HCT116 (cell line): ENCODE data around the gene CFAP410. TPM values are rescaled to one million over a fixed set of nuclear protein-coding genes. Genes with fewer than 3 reads are reported as not detected.
A peak's percentile ranks its signal among the peaks of the same experiment; 100 is the strongest.

ENCODE experiments used
- ATAC-seq: fragments of 200-7000 bp; cut with Tn5 transposase; 2 replicates; pipeline ENCODE4 v1.9.1; 2020; ENCODE audit warnings: mild to moderate bottlenecking, moderate library complexity
- BruUV-seq: library from RNA; stranded (reverse); fragments of 400-500 nt; replicated peaks from 2 replicates; lab custom pipeline; 2021; lab: Mats Ljungman, UMichigan
- CTCF ChIA-PET: fragments of 300-600 bp; sonication (Branson Sonifier 250); formaldehyde crosslinking; loops from one replicate; lab custom pipeline; 2021; ENCODE audit warnings: antibody characterized with exemption; lab: Charles Lee
- POLR2A ChIA-PET: fragments of 300-600, 350-600 bp; sonication (Branson Sonifier 250); formaldehyde crosslinking; loops from one replicate; lab custom pipeline; 2021; ENCODE audit warnings: antibody characterized with exemption; lab: Charles Lee
- RAD21 ChIA-PET, 2 experiments: fragments of 300-600 bp; sonication (Branson Sonifier 250); formaldehyde crosslinking; loops; one replicate each; lab custom pipeline; 2023; ENCODE audit warnings: low total read pairs in 2 of 2; ENCODE audit not compliant: uncharacterized antibody in 2 of 2, unreplicated experiment in 2 of 2, low non-redundant PET in 1 of 2; lab: Charles Lee
- DNase-seq: peaks from one replicate; pipeline ENCODE4 v3.0.0-alpha.2; 2010; ENCODE audit warnings: low read depth, low spot score
- H2AFZ ChIP-seq: fragments of 200-600 bp; shearing (Covaris generic), sonication (generic); 2 replicates; pipeline ENCODE4 v1.6.1; 2017; ENCODE audit warnings: low read depth, mixed run types, mixed read lengths, antibody characterized with exemption, low read length; ENCODE audit not compliant: poor library complexity, severe bottlenecking
- H3K27ac ChIP-seq: 2 replicates; pipeline ENCODE4 v1.5.1; 2012; ENCODE audit warnings: low read depth, low read length
- H3K27me3 ChIP-seq: fragments of 200-600 bp; sonication (generic); 2 replicates; pipeline ENCODE4 v1.6.1; 2016; ENCODE audit warnings: mixed run types, low read length, mixed read lengths; ENCODE audit not compliant: insufficient read depth
- H3K36me3 ChIP-seq, 2 experiments: fragments of 200-500 bp in 1 of 2; fragments of 200-600 bp in 1 of 2; sonication (Bioruptor generic) in 1 of 2; sonication (generic) in 1 of 2; 2 replicates each; pipeline versions ENCODE4 v1.5.1 to v1.6.1; 2014 to 2016; ENCODE audit warnings: low read length in 2 of 2, inconsistent platforms in 1 of 2, mixed read lengths in 1 of 2, mixed run types in 1 of 2; ENCODE audit not compliant: insufficient read depth in 2 of 2, control insufficient read depth in 1 of 2
- H3K4me1 ChIP-seq, 2 experiments: fragments of 200-600 bp in 1 of 2; sonication (generic) in 1 of 2; 2 replicates each; pipeline versions ENCODE4 v1.5.1 to v1.6.1; 2012 to 2017; ENCODE audit warnings: low read length in 2 of 2, inconsistent platforms in 1 of 2, mild to moderate bottlenecking in 1 of 2, mixed read lengths in 1 of 2, mixed run types in 1 of 2, moderate library complexity in 1 of 2; ENCODE audit not compliant: insufficient read depth in 2 of 2, control insufficient read depth in 1 of 2
- H3K4me2 ChIP-seq: fragments of 200-600 bp; sonication (generic); 2 replicates; pipeline ENCODE4 v1.6.1; 2017; ENCODE audit warnings: mixed run types, low read length, mixed read lengths
- H3K4me3 ChIP-seq, 2 experiments: fragments of 200-600 bp in 1 of 2; sonication (generic) in 1 of 2; replicated peaks in 1 of 2; 2 replicates each; pipeline ENCODE4 v1.5.1; 2011 to 2016; ENCODE audit warnings: low read length in 2 of 2, control low read depth in 1 of 2, low read depth in 1 of 2, mild to moderate bottlenecking in 1 of 2, mixed read lengths in 1 of 2, mixed run types in 1 of 2
- H3K79me2 ChIP-seq: fragments of 200-600 bp; sonication (generic); 2 replicates; pipeline ENCODE4 v1.6.1; 2017; ENCODE audit warnings: mild to moderate bottlenecking, mixed run types, low read length, moderate library complexity, mixed read lengths; ENCODE audit not compliant: insufficient read depth
- H3K9ac ChIP-seq: fragments of 200-600 bp; sonication (generic); 2 replicates; pipeline ENCODE4 v1.6.1; 2016; ENCODE audit warnings: low read length, mixed read lengths
- H3K9me2 ChIP-seq: fragments of 200-600 bp; sonication (generic), shearing (Covaris generic); 2 replicates; pipeline ENCODE4 v1.6.1; 2017; ENCODE audit warnings: mixed run types, mild to moderate bottlenecking, moderate library complexity; ENCODE audit not compliant: insufficient read depth
- H3K9me3 ChIP-seq, 2 experiments: fragments of 200-500 bp in 1 of 2; fragments of 200-600 bp in 1 of 2; sonication (Bioruptor generic) in 1 of 2; sonication (generic) in 1 of 2; 2 replicates each; pipeline ENCODE4 v1.6.1; 2014 to 2017; ENCODE audit warnings: low read length in 2 of 2, mixed read lengths in 2 of 2, inconsistent platforms in 1 of 2, low read depth in 1 of 2, mild to moderate bottlenecking in 1 of 2, mixed run types in 1 of 2, moderate library complexity in 1 of 2; ENCODE audit not compliant: control insufficient read depth in 1 of 2, insufficient read depth in 1 of 2
- H4K20me1 ChIP-seq: fragments of 200-600 bp; sonication (generic), shearing (Covaris generic); 2 replicates; pipeline ENCODE4 v1.6.1; 2017; ENCODE audit warnings: mixed run types, mild to moderate bottlenecking, moderate library complexity; ENCODE audit not compliant: insufficient read depth
- ATF3 ChIP-seq: IDR thresholded peaks from 2 replicates; pipeline ENCODE4 v1.6.1; 2012
- CBX3 ChIP-seq: IDR thresholded peaks from 2 replicates; pipeline ENCODE4 v1.6.1; 2012; ENCODE audit warnings: low read depth
- CEBPB ChIP-seq: IDR thresholded peaks from 2 replicates; pipeline ENCODE4 v1.6.1; 2012; ENCODE audit warnings: low read depth
- CTCF ChIP-seq, 3 experiments: fragments of 200-600 bp in 1 of 3; sonication (generic) in 1 of 3; IDR thresholded peaks in 2 of 3; conservative IDR thresholded peaks in 1 of 3; 2 replicates each; pipeline ENCODE4 v1.5.1; 2012 to 2017; ENCODE audit warnings: low read depth in 2 of 3, low read length in 2 of 3, antibody characterized with exemption in 1 of 3, borderline replicate concordance in 1 of 3, control low read depth in 1 of 3, mild to moderate bottlenecking in 1 of 3, mixed read lengths in 1 of 3, mixed run types in 1 of 3, moderate library complexity in 1 of 3; ENCODE audit not compliant: insufficient read depth in 1 of 3
- EZH2 ChIP-seq: fragments of 200-600 bp; sonication (generic); IDR thresholded peaks from 2 replicates; pipeline ENCODE4 v1.6.1; 2017; ENCODE audit warnings: antibody characterized with exemption, mixed run types
- EZH2phosphoT487 ChIP-seq: fragments of 200-600 bp; IDR thresholded peaks from 2 replicates; pipeline ENCODE4 v1.6.1; 2018; ENCODE audit warnings: antibody characterized with exemption, borderline replicate concordance
- JUND ChIP-seq: IDR thresholded peaks from 2 replicates; pipeline ENCODE4 v1.6.1; 2012
- MAX ChIP-seq: IDR thresholded peaks from 2 replicates; pipeline ENCODE4 v1.6.1; 2012
- POLR2AphosphoS5 ChIP-seq: IDR thresholded peaks from 2 replicates; pipeline ENCODE4 v1.6.1; 2011; ENCODE audit warnings: mild to moderate bottlenecking, low read depth, low read length, moderate library complexity
- RAD21 ChIP-seq: IDR thresholded peaks from 2 replicates; pipeline ENCODE4 v1.6.1; 2012; ENCODE audit warnings: low read depth, mild to moderate bottlenecking
- SIN3A ChIP-seq: IDR thresholded peaks from 2 replicates; pipeline ENCODE4 v1.6.1; 2012; ENCODE audit warnings: low read depth
- SRF ChIP-seq: IDR thresholded peaks from 2 replicates; pipeline ENCODE4 v1.6.1; 2012; ENCODE audit warnings: low read depth
- ZBTB33 ChIP-seq: IDR thresholded peaks from 2 replicates; pipeline ENCODE4 v1.6.1; 2011; ENCODE audit warnings: mild to moderate bottlenecking, low read length, moderate library complexity; ENCODE audit not compliant: insufficient replicate concordance; ENCODE audit errors: extremely low read depth
- intact Hi-C: fragments of 100-400 bp; cut with micrococcal nuclease; formaldehyde crosslinking; loops from 2 replicates; pipeline ENCODE4 v1.10.0; 2022
- total RNA-seq: library from RNA; stranded (reverse); gene quantifications from one replicate; pipeline ENCODE4 v1.2.1, GENCODE V29; 2021; ENCODE audit not compliant: unreplicated experiment

Gene CFAP410
- total RNA-seq, 1 experiment from 2014 or later: 15.3 TPM

GRCh38 chr21:44291936-44292811 lies 47.0 kb downstream of the CFAP410 start:
- Histone ChIP-seq H3K9me2 (no peaks in the 10 kb centered on the region), H3K27ac (no peak overlapping the region), H3K9me3 (no peaks in the 10 kb centered on the region), H2AFZ (no peak overlapping the region), H3K4me3 (no peak overlapping the region), H4K20me1 (no peaks in the 10 kb centered on the region), H3K27me3 (no peaks in the 10 kb centered on the region), H3K36me3 (no peaks in the 10 kb centered on the region), H3K4me1 (peaks cover 0 to 4% of the 10 kb centered on the region in 2 experiments; a peak in 1 of 4 replicates), H3K9ac (no peak overlapping the region), H3K79me2 (no peaks in the 10 kb centered on the region), H3K4me2 (0 out of 2 replicates have a peak overlapping the region, but pooled peaks have one; percentile 1)
- intact Hi-C loops: no loop called here
- DNase-seq (no peak), ATAC-seq (peak; percentile 69)
- ChIA-PET CTCF (interaction anchor here (1.5 kb wide), 1 partner anchor 11 kb away, joined by 5 read pairs; no protein-coding TSS in a partner anchor), POLR2A (no interaction called here), RAD21 (no interaction called here)
- no TSS peak for BruUV-seq
- TF ChIP-seq RAD21: no peak
- no peak for TF ChIP-seq MAX
- TF ChIP-seq SIN3A: no peak
- TF ChIP-seq CEBPB: no peak
- no peak for TF ChIP-seq CBX3
- no peak for TF ChIP-seq JUND
- no peak for TF ChIP-seq SRF

- ATAC-seq (no peak), DNase-seq (no peak)
- H3K4me2 ChIP-seq: no peak overlapping the region
- no peaks in the 10 kb centered on the region for H3K36me3 ChIP-seq
- no peaks in the 10 kb centered on the region for H4K20me1 ChIP-seq
- BruUV-seq: no TSS peak
- ChIA-PET CTCF (interaction anchor here (1.5 kb wide), 1 partner anchor 12 kb away, joined by 5 read pairs; no protein-coding TSS in a partner anchor), POLR2A (no interaction called here), RAD21 (no interaction called here)
- H3K27ac ChIP-seq: no peak overlapping the region
- H3K9me3 ChIP-seq: no peaks in the 10 kb centered on the region
- intact Hi-C loops: no loop called here
- no peak overlapping the region for H3K4me3 ChIP-seq
- H3K27me3 ChIP-seq: no peaks in the 10 kb centered on the region
- H3K9ac ChIP-seq: no peak overlapping the region
- H3K79me2 ChIP-seq: no peaks in the 10 kb centered on the region
- peaks cover 0 to 4% of the 10 kb centered on the region in 2 experiments; a peak in 1 of 4 replicates for H3K4me1 ChIP-seq
- H3K9me2 ChIP-seq: no peaks in the 10 kb centered on the region
- no peak overlapping the region for H2AFZ ChIP-seq
- TF ChIP-seq CTCF (IDR thresholded peaks at IDR 0.05 in 2 of 3, conservative IDR thresholded peaks at IDR 0.05 in 1 of 3; ENCODE audit: borderline replicate concordance in 1 of 3, insufficient read depth in 1 of 3, low read depth in 2 of 3, low read length in 2 of 3) (no peak), EZH2 (no peak), SRF (no peak), EZH2phosphoT487 (no peak), ATF3 (no peak), JUND (no peak), POLR2AphosphoS5 (no peak), ZBTB33 (no peak)
Measured at GRCh38 chr21:44291078-44291935, 47.9 kb downstream of the CFAP410 start.
